ENCODE results near the gene TRIM47. TPM values are rescaled to one million over a fixed set of nuclear protein-coding genes. Genes with fewer than 3 reads are reported as not detected.

The TRIM47 gene
- total and polyA plus RNA-seq, 2 of the 13 experiments (the other 11 are each of a cell fraction or from before 2014, with no cell fraction given): 33.5 to 82.0 TPM

- TF ChIP-seq, protein P1, sequence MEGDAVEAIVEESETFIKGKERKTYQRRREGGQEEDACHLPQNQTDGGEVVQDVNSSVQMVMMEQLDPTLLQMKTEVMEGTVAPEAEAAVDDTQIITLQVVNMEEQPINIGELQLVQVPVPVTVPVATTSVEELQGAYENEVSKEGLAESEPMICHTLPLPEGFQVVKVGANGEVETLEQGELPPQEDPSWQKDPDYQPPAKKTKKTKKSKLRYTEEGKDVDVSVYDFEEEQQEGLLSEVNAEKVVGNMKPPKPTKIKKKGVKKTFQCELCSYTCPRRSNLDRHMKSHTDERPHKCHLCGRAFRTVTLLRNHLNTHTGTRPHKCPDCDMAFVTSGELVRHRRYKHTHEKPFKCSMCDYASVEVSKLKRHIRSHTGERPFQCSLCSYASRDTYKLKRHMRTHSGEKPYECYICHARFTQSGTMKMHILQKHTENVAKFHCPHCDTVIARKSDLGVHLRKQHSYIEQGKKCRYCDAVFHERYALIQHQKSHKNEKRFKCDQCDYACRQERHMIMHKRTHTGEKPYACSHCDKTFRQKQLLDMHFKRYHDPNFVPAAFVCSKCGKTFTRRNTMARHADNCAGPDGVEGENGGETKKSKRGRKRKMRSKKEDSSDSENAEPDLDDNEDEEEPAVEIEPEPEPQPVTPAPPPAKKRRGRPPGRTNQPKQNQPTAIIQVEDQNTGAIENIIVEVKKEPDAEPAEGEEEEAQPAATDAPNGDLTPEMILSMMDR (CRISPR knock-in tag; IDR thresholded peaks at IDR 0.05): peak; percentile 43
- TF ChIP-seq KLF6 (CRISPR knock-in tag; IDR thresholded peaks at IDR 0.05) (peak; percentile 58; the same call in 1 of the 2 replicates), ZNF678 (CRISPR knock-in tag; IDR thresholded peaks at IDR 0.05) (no peak), ZNF251 (CRISPR knock-in tag; IDR thresholded peaks at IDR 0.05) (no peak), EHMT2 (IDR thresholded peaks at IDR 0.05; ENCODE audit: borderline replicate concordance, low read depth, low read length) (no peak), BCLAF1 (IDR thresholded peaks at IDR 0.05) (no peak), DMAP1 (CRISPR knock-in tag; IDR thresholded peaks at IDR 0.05) (peak; percentile 91), KDM6A (CRISPR knock-in tag; IDR thresholded peaks at IDR 0.05; ENCODE audit: low read depth) (peak; percentile 68), GATAD2A (CRISPR knock-in tag; IDR thresholded peaks at IDR 0.05) (peak; percentile 97), CSRNP2 (CRISPR knock-in tag; conservative IDR thresholded peaks at IDR 0.05; ENCODE audit: low read depth) (no peak), ZNF446 (CRISPR knock-in tag; IDR thresholded peaks at IDR 0.05) (no peak; the same call in 1 of the 2 replicates), MTA1 (CRISPR knock-in tag; IDR thresholded peaks at IDR 0.05; ENCODE audit: borderline replicate concordance) (peak; percentile 99), DDIT3 (CRISPR knock-in tag; IDR thresholded peaks at IDR 0.05) (0 out of 2 replicates have a peak, but pooled peaks have one; percentile 36), NRL (CRISPR knock-in tag; IDR thresholded peaks at IDR 0.05; ENCODE audit: borderline replicate concordance) (peak; percentile 60; the same call in 1 of the 2 replicates), PAX8 (CRISPR knock-in tag; IDR thresholded peaks at IDR 0.05; ENCODE audit: borderline replicate concordance) (0 out of 2 replicates have a peak, but pooled peaks have one; percentile 27)
- TF ChIP-seq, protein P2, sequence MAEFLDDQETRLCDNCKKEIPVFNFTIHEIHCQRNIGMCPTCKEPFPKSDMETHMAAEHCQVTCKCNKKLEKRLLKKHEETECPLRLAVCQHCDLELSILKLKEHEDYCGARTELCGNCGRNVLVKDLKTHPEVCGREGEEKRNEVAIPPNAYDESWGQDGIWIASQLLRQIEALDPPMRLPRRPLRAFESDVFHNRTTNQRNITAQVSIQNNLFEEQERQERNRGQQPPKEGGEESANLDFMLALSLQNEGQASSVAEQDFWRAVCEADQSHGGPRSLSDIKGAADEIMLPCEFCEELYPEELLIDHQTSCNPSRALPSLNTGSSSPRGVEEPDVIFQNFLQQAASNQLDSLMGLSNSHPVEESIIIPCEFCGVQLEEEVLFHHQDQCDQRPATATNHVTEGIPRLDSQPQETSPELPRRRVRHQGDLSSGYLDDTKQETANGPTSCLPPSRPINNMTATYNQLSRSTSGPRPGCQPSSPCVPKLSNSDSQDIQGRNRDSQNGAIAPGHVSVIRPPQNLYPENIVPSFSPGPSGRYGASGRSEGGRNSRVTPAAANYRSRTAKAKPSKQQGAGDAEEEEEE (CRISPR knock-in tag; IDR thresholded peaks at IDR 0.05; ENCODE audit: borderline replicate concordance): 0 out of 2 replicates have a peak, but pooled peaks have one; percentile 84
- TF ChIP-seq, protein P3, sequence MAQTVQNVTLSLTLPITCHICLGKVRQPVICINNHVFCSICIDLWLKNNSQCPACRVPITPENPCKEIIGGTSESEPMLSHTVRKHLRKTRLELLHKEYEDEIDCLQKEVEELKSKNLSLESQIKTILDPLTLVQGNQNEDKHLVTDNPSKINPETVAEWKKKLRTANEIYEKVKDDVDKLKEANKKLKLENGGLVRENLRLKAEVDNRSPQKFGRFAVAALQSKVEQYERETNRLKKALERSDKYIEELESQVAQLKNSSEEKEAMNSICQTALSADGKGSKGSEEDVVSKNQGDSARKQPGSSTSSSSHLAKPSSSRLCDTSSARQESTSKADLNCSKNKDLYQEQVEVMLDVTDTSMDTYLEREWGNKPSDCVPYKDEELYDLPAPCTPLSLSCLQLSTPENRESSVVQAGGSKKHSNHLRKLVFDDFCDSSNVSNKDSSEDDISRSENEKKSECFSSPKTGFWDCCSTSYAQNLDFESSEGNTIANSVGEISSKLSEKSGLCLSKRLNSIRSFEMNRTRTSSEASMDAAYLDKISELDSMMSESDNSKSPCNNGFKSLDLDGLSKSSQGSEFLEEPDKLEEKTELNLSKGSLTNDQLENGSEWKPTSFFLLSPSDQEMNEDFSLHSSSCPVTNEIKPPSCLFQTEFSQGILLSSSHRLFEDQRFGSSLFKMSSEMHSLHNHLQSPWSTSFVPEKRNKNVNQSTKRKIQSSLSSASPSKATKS (CRISPR knock-in tag; IDR thresholded peaks at IDR 0.05): no peak
These were observed 5.7 kb downstream of the TRIM47 start (continued) for GRCh38 chr17:75872434-75873351.

Data from HepG2 (cell line).